HEK293T (cell line): ENCODE results near the gene COBLL1.

ENCODE experiments used
- BHLHE40 ChIP-seq: fragments of 450-650 bp; IDR thresholded peaks from 2 replicates; pipeline ENCODE4 v1.6.1; 2016; ENCODE audit warnings: mild to moderate bottlenecking, moderate library complexity, borderline replicate concordance
- CTBP1 ChIP-seq: fragments of 450-650 bp; IDR thresholded peaks from 2 replicates; pipeline ENCODE4 v1.6.1; 2016; ENCODE audit warnings: borderline replicate concordance
- ELF4 ChIP-seq: fragments of 450-650 bp; IDR thresholded peaks from 2 replicates; pipeline ENCODE4 v1.6.1; 2017; ENCODE audit warnings: antibody characterized with exemption
- L3MBTL2 ChIP-seq: fragments of 450-650 bp; conservative IDR thresholded peaks from 2 replicates; pipeline ENCODE4 v1.6.1; 2016; ENCODE audit warnings: mild to moderate bottlenecking
- NFRKB ChIP-seq: fragments of 450-650 bp; IDR thresholded peaks from 2 replicates; pipeline ENCODE4 v1.6.1; 2016; ENCODE audit warnings: mild to moderate bottlenecking, moderate library complexity
- TARDBP ChIP-seq: fragments of 450-650 bp; IDR thresholded peaks from 2 replicates; pipeline ENCODE4 v1.6.1; 2016
- TF ChIP-seq, protein P1 (sequence below): fragments of 450-650 bp; IDR thresholded peaks from 2 replicates; pipeline ENCODE4 v1.6.1; 2016

DNA sequence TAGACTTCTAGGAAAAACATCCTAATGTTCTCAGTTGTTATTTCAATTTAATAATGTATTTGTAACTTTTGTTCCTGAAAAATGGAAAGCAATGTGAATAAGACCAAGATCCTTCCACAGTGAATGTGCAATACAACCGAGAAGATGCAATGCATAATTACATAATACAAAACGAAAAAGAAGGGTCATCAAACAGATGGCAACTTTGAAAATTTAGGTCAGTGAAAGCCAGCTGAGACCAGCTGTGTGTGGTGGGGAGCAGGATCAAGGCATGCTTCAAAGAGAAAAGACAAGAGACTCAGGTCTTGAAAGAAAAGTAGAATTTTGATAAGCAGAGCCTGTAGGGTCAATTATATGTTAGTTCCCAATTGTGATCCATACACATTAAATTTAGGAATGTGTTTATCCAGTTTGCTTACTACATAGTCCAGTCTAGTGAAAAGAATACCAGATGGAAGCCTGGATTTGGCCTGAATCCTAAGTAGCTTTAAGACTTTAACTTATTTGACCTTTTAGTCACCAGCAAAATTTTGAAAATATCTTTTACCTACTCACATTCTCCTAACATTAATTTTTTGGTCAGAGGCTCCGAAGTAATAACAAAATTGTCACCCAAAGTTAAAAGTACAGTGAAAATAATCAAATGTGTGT lies 93.7 kb downstream of the COBLL1 start:
- TF ChIP-seq TARDBP = no peak
- no peak for TF ChIP-seq BHLHE40
- no peak for TF ChIP-seq ELF4
- no peak for TF ChIP-seq L3MBTL2
- TF ChIP-seq, protein P1, sequence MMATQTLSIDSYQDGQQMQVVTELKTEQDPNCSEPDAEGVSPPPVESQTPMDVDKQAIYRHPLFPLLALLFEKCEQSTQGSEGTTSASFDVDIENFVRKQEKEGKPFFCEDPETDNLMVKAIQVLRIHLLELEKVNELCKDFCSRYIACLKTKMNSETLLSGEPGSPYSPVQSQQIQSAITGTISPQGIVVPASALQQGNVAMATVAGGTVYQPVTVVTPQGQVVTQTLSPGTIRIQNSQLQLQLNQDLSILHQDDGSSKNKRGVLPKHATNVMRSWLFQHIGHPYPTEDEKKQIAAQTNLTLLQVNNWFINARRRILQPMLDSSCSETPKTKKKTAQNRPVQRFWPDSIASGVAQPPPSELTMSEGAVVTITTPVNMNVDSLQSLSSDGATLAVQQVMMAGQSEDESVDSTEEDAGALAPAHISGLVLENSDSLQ = no peak
- TF ChIP-seq NFRKB = no peak
- TF ChIP-seq CTBP1 = no peak
